HG03039 (cell line): ENCODE measurements around the gene PFKFB4.

ENCODE experiments used
- ATAC-seq: cut with Tn5 transposase; IDR thresholded peaks from one replicate; pipeline ENCODE4 v1.9.1; 2021; ENCODE audit warnings: mild to moderate bottlenecking, moderate library complexity; ENCODE audit not compliant: unreplicated experiment

PFKFB4 gene

GRCh38 chr3:48585411-48585810 lies 28.8 kb upstream of the PFKFB4 start:
- no peak for ATAC-seq

GRCh38 chr3:48584836-48585235 lies 28.2 kb upstream of the PFKFB4 start:
- ATAC-seq = no peak

GRCh38 chr3:48581621-48582481 lies 25.2 kb upstream of the PFKFB4 start:
- ATAC-seq = no peak

GRCh38 chr3:48576647-48577046 lies 20.0 kb upstream of the PFKFB4 start:
- ATAC-seq = no peak

- ATAC-seq = no peak
Measured at GRCh38 chr3:48575366-48575765, 18.8 kb upstream of the PFKFB4 start.

- ATAC-seq = no peak
Measured at GRCh38 chr3:48573973-48574585, 17.5 kb upstream of the PFKFB4 start.

- no peak for ATAC-seq
Measured at GRCh38 chr3:48572517-48572916, 15.9 kb upstream of the PFKFB4 start.

- ATAC-seq = no peak
Measured at GRCh38 chr3:48571938-48572337, 15.3 kb upstream of the PFKFB4 start.

GRCh38 chr3:48569808-48570450 lies 13.3 kb upstream of the PFKFB4 start:
- ATAC-seq = no peak

GRCh38 chr3:48569400-48569799 lies 12.8 kb upstream of the PFKFB4 start:
- no peak for ATAC-seq

GRCh38 chr3:48568476-48568875 lies 11.9 kb upstream of the PFKFB4 start:
- no peak for ATAC-seq

- ATAC-seq = no peak
Measured at GRCh38 chr3:48567500-48567899, 10.9 kb upstream of the PFKFB4 start.

- no peak for ATAC-seq
Measured at GRCh38 chr3:48567090-48567489, 10.5 kb upstream of the PFKFB4 start.

- ATAC-seq = no peak
Measured at GRCh38 chr3:48566401-48566760, 9.8 kb upstream of the PFKFB4 start.

- no peak for ATAC-seq
Measured at GRCh38 chr3:48565591-48566400, 9.2 kb upstream of the PFKFB4 start.

GRCh38 chr3:48565186-48565585 lies 8.6 kb upstream of the PFKFB4 start:
- ATAC-seq = no peak

GRCh38 chr3:48564667-48565066 lies 8.1 kb upstream of the PFKFB4 start:
- no peak for ATAC-seq

GRCh38 chr3:48564022-48564421 lies 7.4 kb upstream of the PFKFB4 start:
- ATAC-seq = no peak

GRCh38 chr3:48563382-48563918 lies 6.8 kb upstream of the PFKFB4 start, which contains the start of gene UCN2:
Gene UCN2, minus strand, starts transcription at chr3:48563781. Its CDS starts 657 bp downstream, at chr3:48563124.
- no peak for ATAC-seq

- no peak for ATAC-seq
Measured at GRCh38 chr3:48562367-48563095, 5.9 kb upstream of the PFKFB4 start.
